H1 (cell line): Measurements from ENCODE around the gene KCNAB2. TPM values are rescaled to one million over a fixed set of nuclear protein-coding genes. Genes with fewer than 3 reads are reported as not detected.

Experiments used
- CREB1 ChIP-seq: IDR thresholded peaks from 2 replicates; pipeline ENCODE4 v1.6.1; 2012; ENCODE audit warnings: inconsistent platforms
- KDM4A ChIP-seq: IDR thresholded peaks from one replicate; pipeline ENCODE4 v1.7.1; 2012; ENCODE audit warnings: low read depth, mild to moderate bottlenecking, moderate library complexity, low read length, inconsistent platforms; ENCODE audit not compliant: severe bottlenecking
- SIN3A ChIP-seq, 2 experiments: IDR thresholded peaks in 1 of 2; conservative IDR thresholded peaks in 1 of 2; 2 replicates each; pipeline ENCODE4 v1.6.1; 2011 to 2012; ENCODE audit warnings: low read length in 2 of 2, improper control_type of control experiment in 1 of 2, low read depth in 1 of 2, mild to moderate bottlenecking in 1 of 2
- TAF1 ChIP-seq: IDR thresholded peaks from 2 replicates; pipeline ENCODE4 v1.6.1; 2011; ENCODE audit warnings: mild to moderate bottlenecking, low read depth, low read length
- polyA plus RNA-seq, 7 experiments: library from polyadenylated mRNA; depleted of rRNA in 3 of 7; stranded (reverse) in 5 of 7; unstranded in 2 of 7; fragments of >200 nt in 5 of 7; fragments of 200-250 nt in 2 of 7; gene quantifications; 1 replicate in 5 of 7; 2 replicates in 1 of 7; 4 replicates in 1 of 7; pipeline versions ENCODE4 v1.2.1 to v1.2.3, GENCODE V29; 2011 to 2013; ENCODE audit warnings: missing spikeins in 2 of 7, mixed read lengths in 2 of 7
- total RNA-seq: library from RNA; stranded (reverse); fragmentation: NEBNext Ultra II Directional; extraction: Animal tissue kit (Norgen Biotek cat#: 25700); gene quantifications from 2 replicates; pipeline ENCODE4 v1.2.1, GENCODE V29; 2021
- TF ChIP-seq, protein P1 (sequence below): fragments of 300-600 bp; sonication (generic); IDR thresholded peaks from 2 replicates; pipeline ENCODE4 v1.7.1; 2012; ENCODE audit warnings: low read length, moderate library complexity, mild to moderate bottlenecking, inconsistent platforms; ENCODE audit not compliant: insufficient replicate concordance

Gene KCNAB2
- total and polyA plus RNA-seq, 2 of the 8 experiments (the other 6 are each of a cell fraction or from before 2014, with no cell fraction given), result 4.5 to 7.0 TPM

DNA sequence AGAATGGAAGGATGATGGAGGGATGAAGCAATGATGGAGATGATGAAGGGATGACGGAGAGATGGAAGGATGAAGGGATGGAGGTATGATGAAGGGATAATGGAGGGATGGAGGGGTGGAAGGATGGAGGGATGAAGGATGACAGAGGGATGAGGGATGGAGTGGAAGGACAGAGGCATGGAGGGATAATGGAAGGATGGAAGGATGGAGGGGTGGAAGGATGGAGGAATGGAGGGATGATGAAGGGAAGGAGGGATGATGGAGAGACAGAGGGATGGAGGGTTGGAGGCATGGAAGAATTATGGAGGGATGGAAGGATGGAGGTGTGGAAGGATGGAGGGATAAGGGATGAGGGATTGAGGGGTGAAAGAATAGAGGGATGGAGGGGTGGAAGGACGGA is 62.8 kb downstream of the KCNAB2 start (continued):
- TF ChIP-seq, protein P1, sequence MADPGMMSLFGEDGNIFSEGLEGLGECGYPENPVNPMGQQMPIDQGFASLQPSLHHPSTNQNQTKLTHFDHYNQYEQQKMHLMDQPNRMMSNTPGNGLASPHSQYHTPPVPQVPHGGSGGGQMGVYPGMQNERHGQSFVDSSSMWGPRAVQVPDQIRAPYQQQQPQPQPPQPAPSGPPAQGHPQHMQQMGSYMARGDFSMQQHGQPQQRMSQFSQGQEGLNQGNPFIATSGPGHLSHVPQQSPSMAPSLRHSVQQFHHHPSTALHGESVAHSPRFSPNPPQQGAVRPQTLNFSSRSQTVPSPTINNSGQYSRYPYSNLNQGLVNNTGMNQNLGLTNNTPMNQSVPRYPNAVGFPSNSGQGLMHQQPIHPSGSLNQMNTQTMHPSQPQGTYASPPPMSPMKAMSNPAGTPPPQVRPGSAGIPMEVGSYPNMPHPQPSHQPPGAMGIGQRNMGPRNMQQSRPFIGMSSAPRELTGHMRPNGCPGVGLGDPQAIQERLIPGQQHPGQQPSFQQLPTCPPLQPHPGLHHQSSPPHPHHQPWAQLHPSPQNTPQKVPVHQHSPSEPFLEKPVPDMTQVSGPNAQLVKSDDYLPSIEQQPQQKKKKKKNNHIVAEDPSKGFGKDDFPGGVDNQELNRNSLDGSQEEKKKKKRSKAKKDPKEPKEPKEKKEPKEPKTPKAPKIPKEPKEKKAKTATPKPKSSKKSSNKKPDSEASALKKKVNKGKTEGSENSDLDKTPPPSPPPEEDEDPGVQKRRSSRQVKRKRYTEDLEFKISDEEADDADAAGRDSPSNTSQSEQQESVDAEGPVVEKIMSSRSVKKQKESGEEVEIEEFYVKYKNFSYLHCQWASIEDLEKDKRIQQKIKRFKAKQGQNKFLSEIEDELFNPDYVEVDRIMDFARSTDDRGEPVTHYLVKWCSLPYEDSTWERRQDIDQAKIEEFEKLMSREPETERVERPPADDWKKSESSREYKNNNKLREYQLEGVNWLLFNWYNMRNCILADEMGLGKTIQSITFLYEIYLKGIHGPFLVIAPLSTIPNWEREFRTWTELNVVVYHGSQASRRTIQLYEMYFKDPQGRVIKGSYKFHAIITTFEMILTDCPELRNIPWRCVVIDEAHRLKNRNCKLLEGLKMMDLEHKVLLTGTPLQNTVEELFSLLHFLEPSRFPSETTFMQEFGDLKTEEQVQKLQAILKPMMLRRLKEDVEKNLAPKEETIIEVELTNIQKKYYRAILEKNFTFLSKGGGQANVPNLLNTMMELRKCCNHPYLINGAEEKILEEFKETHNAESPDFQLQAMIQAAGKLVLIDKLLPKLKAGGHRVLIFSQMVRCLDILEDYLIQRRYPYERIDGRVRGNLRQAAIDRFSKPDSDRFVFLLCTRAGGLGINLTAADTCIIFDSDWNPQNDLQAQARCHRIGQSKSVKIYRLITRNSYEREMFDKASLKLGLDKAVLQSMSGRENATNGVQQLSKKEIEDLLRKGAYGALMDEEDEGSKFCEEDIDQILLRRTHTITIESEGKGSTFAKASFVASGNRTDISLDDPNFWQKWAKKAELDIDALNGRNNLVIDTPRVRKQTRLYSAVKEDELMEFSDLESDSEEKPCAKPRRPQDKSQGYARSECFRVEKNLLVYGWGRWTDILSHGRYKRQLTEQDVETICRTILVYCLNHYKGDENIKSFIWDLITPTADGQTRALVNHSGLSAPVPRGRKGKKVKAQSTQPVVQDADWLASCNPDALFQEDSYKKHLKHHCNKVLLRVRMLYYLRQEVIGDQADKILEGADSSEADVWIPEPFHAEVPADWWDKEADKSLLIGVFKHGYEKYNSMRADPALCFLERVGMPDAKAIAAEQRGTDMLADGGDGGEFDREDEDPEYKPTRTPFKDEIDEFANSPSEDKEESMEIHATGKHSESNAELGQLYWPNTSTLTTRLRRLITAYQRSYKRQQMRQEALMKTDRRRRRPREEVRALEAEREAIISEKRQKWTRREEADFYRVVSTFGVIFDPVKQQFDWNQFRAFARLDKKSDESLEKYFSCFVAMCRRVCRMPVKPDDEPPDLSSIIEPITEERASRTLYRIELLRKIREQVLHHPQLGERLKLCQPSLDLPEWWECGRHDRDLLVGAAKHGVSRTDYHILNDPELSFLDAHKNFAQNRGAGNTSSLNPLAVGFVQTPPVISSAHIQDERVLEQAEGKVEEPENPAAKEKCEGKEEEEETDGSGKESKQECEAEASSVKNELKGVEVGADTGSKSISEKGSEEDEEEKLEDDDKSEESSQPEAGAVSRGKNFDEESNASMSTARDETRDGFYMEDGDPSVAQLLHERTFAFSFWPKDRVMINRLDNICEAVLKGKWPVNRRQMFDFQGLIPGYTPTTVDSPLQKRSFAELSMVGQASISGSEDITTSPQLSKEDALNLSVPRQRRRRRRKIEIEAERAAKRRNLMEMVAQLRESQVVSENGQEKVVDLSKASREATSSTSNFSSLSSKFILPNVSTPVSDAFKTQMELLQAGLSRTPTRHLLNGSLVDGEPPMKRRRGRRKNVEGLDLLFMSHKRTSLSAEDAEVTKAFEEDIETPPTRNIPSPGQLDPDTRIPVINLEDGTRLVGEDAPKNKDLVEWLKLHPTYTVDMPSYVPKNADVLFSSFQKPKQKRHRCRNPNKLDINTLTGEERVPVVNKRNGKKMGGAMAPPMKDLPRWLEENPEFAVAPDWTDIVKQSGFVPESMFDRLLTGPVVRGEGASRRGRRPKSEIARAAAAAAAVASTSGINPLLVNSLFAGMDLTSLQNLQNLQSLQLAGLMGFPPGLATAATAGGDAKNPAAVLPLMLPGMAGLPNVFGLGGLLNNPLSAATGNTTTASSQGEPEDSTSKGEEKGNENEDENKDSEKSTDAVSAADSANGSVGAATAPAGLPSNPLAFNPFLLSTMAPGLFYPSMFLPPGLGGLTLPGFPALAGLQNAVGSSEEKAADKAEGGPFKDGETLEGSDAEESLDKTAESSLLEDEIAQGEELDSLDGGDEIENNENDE, result no peak
- TF ChIP-seq TAF1 (no peak), CREB1 (no peak), SIN3A (conservative IDR thresholded peaks at IDR 0.05 in 1 of 2, IDR thresholded peaks at IDR 0.05 in 1 of 2; ENCODE audit: low read depth in 1 of 2, low read length in 2 of 2) (no peak), KDM4A (no peak)
